ENCODE measurements around the gene MIOS. TPM values are rescaled to one million over a fixed set of nuclear protein-coding genes. Genes with fewer than 3 reads are reported as not detected.

Gene MIOS
- total RNA-seq, 1 donor from 2014 or later: 25.3 TPM

GRCh38 chr7:7595451-7595850 is 28.8 kb downstream of the MIOS start:
- H3K4me1 ChIP-seq: no peaks in the 10 kb centered on the region
- DNase-seq: no peak
- TF ChIP-seq CTCF (IDR thresholded peaks at IDR 0.05; ENCODE audit: borderline replicate concordance): peak; percentile 52
- H3K27ac ChIP-seq (replicated peaks): no peak overlapping the region
- H3K4me3 ChIP-seq: no peak overlapping the region
- intact Hi-C loops (cut with micrococcal nuclease): no loop called here
- no peaks in the 10 kb centered on the region for H3K9me3 ChIP-seq (replicated peaks)
- peaks cover 43% of the 10 kb centered on the region for H3K36me3 ChIP-seq
- no peaks in the 10 kb centered on the region for H3K27me3 ChIP-seq (ENCODE audit: low read depth)

GRCh38 chr7:7596176-7596575 is 29.5 kb downstream of the MIOS start:
- no peak for TF ChIP-seq CTCF (IDR thresholded peaks at IDR 0.05; ENCODE audit: borderline replicate concordance)
- intact Hi-C loops (cut with micrococcal nuclease): no loop called here
- H3K27ac ChIP-seq (replicated peaks): no peak overlapping the region
- peaks cover 43% of the 10 kb centered on the region for H3K36me3 ChIP-seq
- DNase-seq: no peak
- no peaks in the 10 kb centered on the region for H3K4me1 ChIP-seq
- H3K9me3 ChIP-seq (replicated peaks): no peaks in the 10 kb centered on the region
- H3K27me3 ChIP-seq (ENCODE audit: low read depth): no peaks in the 10 kb centered on the region
- no peak overlapping the region for H3K4me3 ChIP-seq

- Histone ChIP-seq H3K27me3 (ENCODE audit: low read depth) (no peaks in the 10 kb centered on the region), H3K27ac (replicated peaks) (no peak overlapping the region), H3K9me3 (replicated peaks) (no peaks in the 10 kb centered on the region), H3K4me3 (no peak overlapping the region), H3K4me1 (no peaks in the 10 kb centered on the region), H3K36me3 (peaks cover 22% of the 10 kb centered on the region)
- intact Hi-C loops (cut with micrococcal nuclease): no loop called here
- no peak for DNase-seq
- no peak for TF ChIP-seq CTCF (IDR thresholded peaks at IDR 0.05; ENCODE audit: borderline replicate concordance)
Observed at GRCh38 chr7:7607010-7607409, 40.3 kb downstream of the MIOS start.

GRCh38 chr7:7609330-7609729 is 42.6 kb downstream of the MIOS start:
- no peak for DNase-seq
- Histone ChIP-seq H3K4me1 (no peaks in the 10 kb centered on the region), H3K9me3 (replicated peaks) (no peaks in the 10 kb centered on the region), H3K36me3 (peaks cover 22% of the 10 kb centered on the region), H3K27me3 (ENCODE audit: low read depth) (no peaks in the 10 kb centered on the region), H3K27ac (replicated peaks) (no peak overlapping the region), H3K4me3 (no peak overlapping the region)
- intact Hi-C loops (cut with micrococcal nuclease): no loop called here
- no peak for TF ChIP-seq CTCF (IDR thresholded peaks at IDR 0.05; ENCODE audit: borderline replicate concordance)

GRCh38 chr7:7612519-7612918 is 45.8 kb downstream of the MIOS start:
- Histone ChIP-seq H3K4me1 (no peaks in the 10 kb centered on the region), H3K36me3 (peaks cover 4% of the 10 kb centered on the region), H3K4me3 (no peak overlapping the region), H3K27ac (replicated peaks) (no peak overlapping the region), H3K9me3 (replicated peaks) (no peaks in the 10 kb centered on the region), H3K27me3 (ENCODE audit: low read depth) (no peaks in the 10 kb centered on the region)
- intact Hi-C loops (cut with micrococcal nuclease): no loop called here
- no peak for DNase-seq
- no peak for TF ChIP-seq CTCF (IDR thresholded peaks at IDR 0.05; ENCODE audit: borderline replicate concordance)

- Histone ChIP-seq H3K36me3 (no peaks in the 10 kb centered on the region), H3K27me3 (ENCODE audit: low read depth) (no peaks in the 10 kb centered on the region), H3K4me1 (no peaks in the 10 kb centered on the region), H3K9me3 (replicated peaks) (no peaks in the 10 kb centered on the region), H3K4me3 (no peak overlapping the region), H3K27ac (replicated peaks) (no peak overlapping the region)
- TF ChIP-seq CTCF (IDR thresholded peaks at IDR 0.05; ENCODE audit: borderline replicate concordance): no peak
- no peak for DNase-seq
- intact Hi-C loops (cut with micrococcal nuclease): no loop called here
Observed at GRCh38 chr7:7613210-7613609, 46.5 kb downstream of the MIOS start.
